OCI-LY1 (cell line): Measurements from ENCODE around the gene DNHD1.

Source experiments
- CTCF ChIP-seq: fragments of 200-600 bp; sonication (generic), shearing (Covaris generic); IDR thresholded peaks from 2 replicates; pipeline ENCODE4 v1.5.1; 2017; ENCODE audit warnings: mild to moderate bottlenecking, antibody characterized with exemption, low read length, moderate library complexity, mixed read lengths
- EZH2 ChIP-seq: fragments of 200-600 bp; sonication (generic), shearing (Covaris generic); IDR thresholded peaks from 2 replicates; pipeline ENCODE4 v1.8.0; 2017; ENCODE audit warnings: borderline replicate concordance, mixed run types, mild to moderate bottlenecking, antibody characterized with exemption, low read length, moderate library complexity, mixed read lengths

- TF ChIP-seq CTCF (no peak), EZH2 (no peak)
These were observed 87.4 kb downstream of the DNHD1 start for GRCh38 chr11:6584528-6584927.
